ENCODE measurements around the gene OSBPL1A. TPM values are rescaled to one million over a fixed set of nuclear protein-coding genes. Genes with fewer than 3 reads are reported as not detected.

OSBPL1A gene
- total and polyA plus RNA-seq, 2 donors from 2014 or later, result 27.0 to 40.3 TPM

- Histone ChIP-seq H3K4me3 (ENCODE audit: low read length in 3 of 3) (no peak overlapping the region), H3K27ac (ENCODE audit: low read depth in 2 of 2, low read length in 2 of 2) (no peak overlapping the region), H3K9ac (ENCODE audit: low read length in 3 of 3) (no peak overlapping the region), H3K4me1 (ENCODE audit: control insufficient read depth in 2 of 3, insufficient read depth in 2 of 3, low read depth in 1 of 3, low read length in 3 of 3) (no peaks in the 10 kb centered on the region), H3K9me3 (ENCODE audit: control insufficient read depth in 2 of 3, insufficient read depth in 1 of 3, low read length in 3 of 3) (no peaks in the 10 kb centered on the region), H3K27me3 (ENCODE audit: control insufficient read depth, insufficient read depth, low read length) (no peaks in the 10 kb centered on the region), H3K36me3 (ENCODE audit: control insufficient read depth in 2 of 3, insufficient read depth in 3 of 3, low read length in 3 of 3) (peaks cover 0 to 2% (median 0%) of the 10 kb centered on the region in 3 donors)
- intact Hi-C loops (cut with DNase I), result no loop called here
- DNase-seq (no peak), FAIRE-seq (no peak)
- no peak for TF ChIP-seq CTCF (IDR thresholded peaks at IDR 0.05; ENCODE audit: borderline replicate concordance, extremely low read depth, insufficient read depth)
Observed at GRCh38 chr18:24341361-24341760, 56.3 kb downstream of the OSBPL1A start.

- no peaks in the 10 kb centered on the region for H3K36me3 ChIP-seq (ENCODE audit: control insufficient read depth in 2 of 3, insufficient read depth in 3 of 3, low read length in 3 of 3)
- no peaks in the 10 kb centered on the region for H3K4me1 ChIP-seq (ENCODE audit: control insufficient read depth in 2 of 3, insufficient read depth in 2 of 3, low read depth in 1 of 3, low read length in 3 of 3)
- no peak for FAIRE-seq
- no peaks in the 10 kb centered on the region for H3K27me3 ChIP-seq (ENCODE audit: control insufficient read depth, insufficient read depth, low read length)
- TF ChIP-seq CTCF (IDR thresholded peaks at IDR 0.05; ENCODE audit: borderline replicate concordance, extremely low read depth, insufficient read depth), result no peak
- H3K4me3 ChIP-seq (ENCODE audit: low read length in 3 of 3), result no peak overlapping the region
- DNase-seq, result no peak
- intact Hi-C loops (cut with DNase I), result no loop called here
- H3K9me3 ChIP-seq (ENCODE audit: control insufficient read depth in 2 of 3, insufficient read depth in 1 of 3, low read length in 3 of 3), result peaks cover 0 to 4% (median 0%) of the 10 kb centered on the region in 3 donors
- no peak overlapping the region for H3K9ac ChIP-seq (ENCODE audit: low read length in 3 of 3)
- no peak overlapping the region for H3K27ac ChIP-seq (ENCODE audit: low read depth in 2 of 2, low read length in 2 of 2)
Observed at GRCh38 chr18:24333084-24333483, 64.5 kb downstream of the OSBPL1A start.

GRCh38 chr18:24326211-24326610, 71.4 kb downstream of the OSBPL1A start:
- DNase-seq (no peak), FAIRE-seq (no peak)
- H3K4me3 ChIP-seq (ENCODE audit: low read length in 3 of 3), result no peak overlapping the region
- intact Hi-C loops (cut with DNase I), result no loop called here
- H3K9me3 ChIP-seq (ENCODE audit: control insufficient read depth in 2 of 3, insufficient read depth in 1 of 3, low read length in 3 of 3), result no peaks in the 10 kb centered on the region
- no peak overlapping the region for H3K27ac ChIP-seq (ENCODE audit: low read depth in 2 of 2, low read length in 2 of 2)
- TF ChIP-seq CTCF (IDR thresholded peaks at IDR 0.05; ENCODE audit: borderline replicate concordance, extremely low read depth, insufficient read depth), result no peak
- no peaks in the 10 kb centered on the region for H3K4me1 ChIP-seq (ENCODE audit: control insufficient read depth in 2 of 3, insufficient read depth in 2 of 3, low read depth in 1 of 3, low read length in 3 of 3)
- no peaks in the 10 kb centered on the region for H3K36me3 ChIP-seq (ENCODE audit: control insufficient read depth in 2 of 3, insufficient read depth in 3 of 3, low read length in 3 of 3)
- H3K27me3 ChIP-seq (ENCODE audit: control insufficient read depth, insufficient read depth, low read length), result no peaks in the 10 kb centered on the region
- no peak overlapping the region for H3K9ac ChIP-seq (ENCODE audit: low read length in 3 of 3)

- DNase-seq (no peak), FAIRE-seq (no peak)
- H3K27me3 ChIP-seq (ENCODE audit: control insufficient read depth, insufficient read depth, low read length), result no peaks in the 10 kb centered on the region
- H3K9ac ChIP-seq (ENCODE audit: low read length in 3 of 3), result no peak overlapping the region
- intact Hi-C loops (cut with DNase I), result no loop called here
- no peak overlapping the region for H3K27ac ChIP-seq (ENCODE audit: low read depth in 2 of 2, low read length in 2 of 2)
- no peak overlapping the region for H3K4me3 ChIP-seq (ENCODE audit: low read length in 3 of 3)
- no peaks in the 10 kb centered on the region for H3K36me3 ChIP-seq (ENCODE audit: control insufficient read depth in 2 of 3, insufficient read depth in 3 of 3, low read length in 3 of 3)
- no peak for TF ChIP-seq CTCF (IDR thresholded peaks at IDR 0.05; ENCODE audit: borderline replicate concordance, extremely low read depth, insufficient read depth)
- H3K9me3 ChIP-seq (ENCODE audit: control insufficient read depth in 2 of 3, insufficient read depth in 1 of 3, low read length in 3 of 3), result no peaks in the 10 kb centered on the region
- no peaks in the 10 kb centered on the region for H3K4me1 ChIP-seq (ENCODE audit: control insufficient read depth in 2 of 3, insufficient read depth in 2 of 3, low read depth in 1 of 3, low read length in 3 of 3)
Observed at GRCh38 chr18:24322584-24323136, 75.0 kb downstream of the OSBPL1A start.

All from kidney (tissue), 14 donors.